Coronary artery (tissue), 2 donors: ENCODE data around the gene ALAD.

Source experiments
- DNase-seq: peaks from one replicate; pipeline ENCODE4 v3.0.0-alpha.2; 2017; ENCODE audit warnings: low spot score
- H3K27ac ChIP-seq, 2 donors: fragments of 200-600 bp; sonication (generic); one replicate each; pipeline ENCODE4 v1.5.1; 2016 to 2019
- H3K4me3 ChIP-seq: fragments of 200-600 bp; sonication (generic); 2 replicates; pipeline ENCODE4 v1.5.1; 2016; ENCODE audit warnings: mild to moderate bottlenecking, moderate library complexity
- CTCF ChIP-seq: fragments of 200-600 bp; sonication (generic); IDR thresholded peaks from one replicate; pipeline ENCODE4 v1.5.1; 2019; ENCODE audit warnings: antibody characterized with exemption

Gene ALAD

DNA sequence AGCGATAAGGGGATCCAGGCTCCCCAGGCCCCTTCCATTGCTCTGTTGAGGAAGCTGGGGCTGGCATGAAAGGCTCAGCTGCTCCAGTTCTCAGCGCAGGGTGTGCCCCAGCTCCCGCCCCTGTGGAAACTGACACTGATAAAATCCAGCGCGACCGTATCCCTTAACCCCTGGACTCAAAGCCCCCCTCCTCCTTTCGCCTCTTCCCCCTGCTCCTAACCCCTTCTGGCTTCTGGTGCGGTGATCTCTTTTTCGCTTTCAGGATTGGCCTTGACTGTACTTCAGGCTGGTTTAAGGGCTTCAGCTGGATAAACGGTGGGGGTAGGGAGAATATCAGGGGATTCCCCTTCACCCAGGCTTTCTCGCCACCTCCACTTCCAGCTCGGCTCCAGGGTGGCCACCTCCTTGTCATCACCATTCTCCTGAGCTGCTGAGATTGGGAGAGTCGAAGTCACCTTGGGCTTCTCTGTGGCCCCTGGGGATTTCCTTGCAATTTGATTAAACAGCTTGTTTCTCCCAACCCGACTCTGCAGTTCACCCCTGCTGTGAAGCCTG is 50.9 kb downstream of the ALAD start:
- peak; percentile 64 for DNase-seq
- no peak overlapping the region for H3K27ac ChIP-seq
- H3K4me3 ChIP-seq: peak overlapping the region; percentile 75
- no peak for TF ChIP-seq CTCF

- DNase-seq: no peak
- TF ChIP-seq CTCF: no peak
- peak within 1 kb of the TSS; percentile 75 for H3K4me3 ChIP-seq
- no peak within 1 kb of the TSS for H3K27ac ChIP-seq
These were observed 51.5 kb downstream of the ALAD start, which contains the start of gene BSPRY for GRCh38 chr9:113349445-113350094. TSS of gene BSPRY (plus strand) at chr9:113349541. CDS start at chr9:113349580, 39 bp downstream.

DNA sequence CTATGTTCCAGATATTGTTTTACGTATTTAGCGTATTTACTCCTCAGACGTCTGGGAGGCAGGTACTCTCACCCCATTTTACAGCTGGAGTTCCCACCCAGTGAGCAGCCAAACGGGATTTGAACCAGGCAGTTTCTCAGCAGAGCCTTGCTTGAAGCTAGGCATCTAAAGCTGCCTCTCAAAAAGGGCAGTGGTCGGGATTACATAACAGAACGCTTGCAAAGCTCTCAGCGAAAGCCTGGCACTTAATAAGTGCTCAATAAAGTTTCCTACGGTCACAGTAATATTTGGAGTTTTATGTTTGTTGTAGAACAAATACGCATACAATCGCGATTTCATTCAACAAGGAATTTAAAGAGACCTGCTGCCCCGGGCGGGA is 52.0 kb downstream of the ALAD start:
- H3K4me3 ChIP-seq: peak overlapping the region; percentile 75
- no peak for DNase-seq
- H3K27ac ChIP-seq: no peak overlapping the region
- TF ChIP-seq CTCF: no peak

DNA sequence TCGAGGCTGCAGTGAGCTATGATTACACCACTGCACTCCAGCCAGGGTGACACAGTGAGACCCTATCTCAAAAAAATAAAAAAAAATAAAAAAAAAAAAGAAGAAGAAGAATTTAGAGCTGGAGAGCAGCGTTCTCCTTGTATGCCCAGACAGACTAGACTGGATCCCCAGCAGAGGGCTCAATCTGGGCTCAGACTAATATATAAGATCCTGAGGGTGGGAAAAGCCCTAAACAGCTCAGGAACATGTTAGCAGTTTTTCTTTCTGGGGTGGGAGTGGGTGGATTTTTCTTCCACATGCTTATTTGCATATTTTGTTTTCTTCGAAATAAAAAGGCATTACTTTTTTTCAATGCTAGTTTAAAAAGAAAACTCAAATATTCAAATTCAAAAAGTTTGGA is 52.6 kb downstream of the ALAD start:
- Histone ChIP-seq H3K4me3 (no peak overlapping the region), H3K27ac (no peak overlapping the region)
- no peak for DNase-seq
- TF ChIP-seq CTCF: no peak

- Histone ChIP-seq H3K27ac (no peak overlapping the region), H3K4me3 (no peak overlapping the region)
- DNase-seq: no peak
- no peak for TF ChIP-seq CTCF
These were observed 55.4 kb downstream of the ALAD start for GRCh38 chr9:113345671-113346070.

- H3K4me3 ChIP-seq: no peak overlapping the region
- DNase-seq: no peak
- TF ChIP-seq CTCF: no peak
- no peak overlapping the region for H3K27ac ChIP-seq
These were observed 55.9 kb downstream of the ALAD start for GRCh38 chr9:113345190-113345589.

- peak overlapping the region; percentile 53 to 75 for H3K27ac ChIP-seq
- H3K4me3 ChIP-seq: no peak overlapping the region
- no peak for TF ChIP-seq CTCF
- DNase-seq: peak; percentile 81
These were observed 57.3 kb downstream of the ALAD start for GRCh38 chr9:113343732-113344231.
